Breast epithelium (tissue), 4 donors: ENCODE measurements around the gene WHRN. TPM values are rescaled to one million over a fixed set of nuclear protein-coding genes. Genes with fewer than 3 reads are reported as not detected.

Source experiments
- DNase-seq, 2 donors: peaks; one replicate each; pipeline ENCODE4 v3.0.0-alpha.2; 2019; ENCODE audit warnings: low spot score in 2 of 2
- H3K27ac ChIP-seq, 2 donors: fragments of 200-600 bp; sonication (generic) in 1 of 2; one replicate each; pipeline ENCODE4 v1.5.1; 2016 to 2019; ENCODE audit warnings: mild to moderate bottlenecking in 1 of 2
- H3K27me3 ChIP-seq, 2 donors: fragments of 200-600 bp; sonication (generic) in 1 of 2; one replicate each; pipeline versions ENCODE4 v1.5.1 to v1.6.0; 2017 to 2019; ENCODE audit warnings: control low read depth in 1 of 2, mild to moderate bottlenecking in 1 of 2
- H3K36me3 ChIP-seq: fragments of 200-600 bp; one replicate; pipeline ENCODE4 v1.5.1; 2019
- H3K4me1 ChIP-seq, 2 donors: fragments of 200-600 bp; sonication (generic); one replicate each; pipeline ENCODE4 v1.5.1; 2016 to 2019; ENCODE audit warnings: control low read depth in 1 of 2
- H3K4me3 ChIP-seq, 3 donors: fragments of 200-600 bp; sonication (generic); 1 replicate in 2 of 3; 2 replicates in 1 of 3; pipeline ENCODE4 v1.5.1; 2016 to 2019; ENCODE audit warnings: mild to moderate bottlenecking in 3 of 3, moderate library complexity in 2 of 3
- H3K9me3 ChIP-seq, 2 donors: fragments of 200-600 bp; sonication (generic) in 1 of 2; one replicate each; pipeline ENCODE4 v1.5.1; 2016 to 2019; ENCODE audit warnings: control low read depth in 1 of 2
- POLR2A ChIP-seq: fragments of 450-650 bp; IDR thresholded peaks from one replicate; pipeline ENCODE4 v1.6.1; 2016; ENCODE audit warnings: antibody characterized with exemption, mild to moderate bottlenecking, moderate library complexity
- POLR2AphosphoS5 ChIP-seq, 3 donors: sonication (generic); formaldehyde crosslinking; IDR thresholded peaks; one replicate each; pipeline ENCODE4 v1.6.1; 2017; ENCODE audit warnings: antibody characterized with exemption in 3 of 3
- intact Hi-C: fragments of 100-400 bp; cut with DNase I; formaldehyde crosslinking; loops from one replicate; pipeline ENCODE4 v1.15.1; 2023; ENCODE audit warnings: low total_unique reads
- total RNA-seq, 3 donors: library from RNA; depleted of rRNA; stranded (reverse); fragments of >200 nt; gene quantifications; one replicate each; pipeline ENCODE4 v1.1.0, GENCODE V29; 2016
- TF ChIP-seq, protein P1 (sequence below), 3 donors: fragments of 450-650 bp; IDR thresholded peaks; one replicate each; pipeline ENCODE4 v1.5.1; 2016 to 2017; ENCODE audit warnings: antibody characterized with exemption in 3 of 3, mild to moderate bottlenecking in 3 of 3, moderate library complexity in 3 of 3

Gene WHRN
- total RNA-seq, 3 donors from 2014 or later, result 2.4 to 16.4 (median 15.1) TPM

DNA sequence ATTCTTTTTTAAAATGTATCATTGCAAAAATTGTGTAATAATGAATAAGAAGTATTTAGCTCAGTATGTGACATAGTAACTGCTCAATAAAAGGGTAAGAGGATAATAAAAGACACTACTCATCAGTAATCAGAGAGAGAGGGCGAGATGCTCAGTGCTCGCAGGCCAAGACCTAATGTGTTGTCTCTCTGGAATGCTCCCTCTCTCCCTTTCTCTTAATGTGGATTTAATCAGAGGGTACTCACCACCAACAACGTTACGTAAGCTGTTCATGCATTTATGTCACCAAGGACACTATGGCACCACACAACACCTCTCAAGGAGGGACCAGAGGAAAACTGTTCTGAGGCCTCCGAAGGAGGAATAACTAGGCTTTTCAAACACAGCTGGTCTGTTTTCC lies 42.5 kb downstream of the WHRN start:
- Histone ChIP-seq H3K9me3 (no peaks in the 10 kb centered on the region), H3K4me1 (no peaks in the 10 kb centered on the region), H3K4me3 (no peak overlapping the region), H3K27ac (no peak overlapping the region), H3K36me3 (no peaks in the 10 kb centered on the region), H3K27me3 (no peaks in the 10 kb centered on the region)
- intact Hi-C loops, result no loop called here
- no peak for TF ChIP-seq POLR2AphosphoS5 (IDR thresholded peaks at IDR 0.05)
- TF ChIP-seq, protein P1, sequence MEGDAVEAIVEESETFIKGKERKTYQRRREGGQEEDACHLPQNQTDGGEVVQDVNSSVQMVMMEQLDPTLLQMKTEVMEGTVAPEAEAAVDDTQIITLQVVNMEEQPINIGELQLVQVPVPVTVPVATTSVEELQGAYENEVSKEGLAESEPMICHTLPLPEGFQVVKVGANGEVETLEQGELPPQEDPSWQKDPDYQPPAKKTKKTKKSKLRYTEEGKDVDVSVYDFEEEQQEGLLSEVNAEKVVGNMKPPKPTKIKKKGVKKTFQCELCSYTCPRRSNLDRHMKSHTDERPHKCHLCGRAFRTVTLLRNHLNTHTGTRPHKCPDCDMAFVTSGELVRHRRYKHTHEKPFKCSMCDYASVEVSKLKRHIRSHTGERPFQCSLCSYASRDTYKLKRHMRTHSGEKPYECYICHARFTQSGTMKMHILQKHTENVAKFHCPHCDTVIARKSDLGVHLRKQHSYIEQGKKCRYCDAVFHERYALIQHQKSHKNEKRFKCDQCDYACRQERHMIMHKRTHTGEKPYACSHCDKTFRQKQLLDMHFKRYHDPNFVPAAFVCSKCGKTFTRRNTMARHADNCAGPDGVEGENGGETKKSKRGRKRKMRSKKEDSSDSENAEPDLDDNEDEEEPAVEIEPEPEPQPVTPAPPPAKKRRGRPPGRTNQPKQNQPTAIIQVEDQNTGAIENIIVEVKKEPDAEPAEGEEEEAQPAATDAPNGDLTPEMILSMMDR (IDR thresholded peaks at IDR 0.05), result no peak
- no peak for DNase-seq

DNA sequence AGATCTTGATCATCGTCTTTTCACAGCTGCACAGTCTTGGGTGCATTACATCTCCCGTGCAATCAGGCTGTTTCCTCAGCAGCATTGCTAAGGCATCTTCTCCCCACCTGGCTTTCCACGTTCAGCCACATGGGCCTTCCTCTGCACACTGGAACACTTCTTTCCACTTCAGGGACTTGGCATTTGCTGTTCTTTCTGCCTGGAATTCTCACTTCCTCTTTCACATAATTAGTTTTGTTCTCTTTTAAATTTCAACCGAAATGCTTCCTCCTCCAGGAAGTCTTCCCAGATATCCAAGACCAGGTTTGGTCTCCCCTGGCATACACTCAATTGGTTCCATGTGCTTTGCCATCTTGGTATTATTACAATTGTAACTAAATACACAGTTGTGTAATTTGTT lies 43.8 kb downstream of the WHRN start:
- intact Hi-C loops, result no loop called here

DNA sequence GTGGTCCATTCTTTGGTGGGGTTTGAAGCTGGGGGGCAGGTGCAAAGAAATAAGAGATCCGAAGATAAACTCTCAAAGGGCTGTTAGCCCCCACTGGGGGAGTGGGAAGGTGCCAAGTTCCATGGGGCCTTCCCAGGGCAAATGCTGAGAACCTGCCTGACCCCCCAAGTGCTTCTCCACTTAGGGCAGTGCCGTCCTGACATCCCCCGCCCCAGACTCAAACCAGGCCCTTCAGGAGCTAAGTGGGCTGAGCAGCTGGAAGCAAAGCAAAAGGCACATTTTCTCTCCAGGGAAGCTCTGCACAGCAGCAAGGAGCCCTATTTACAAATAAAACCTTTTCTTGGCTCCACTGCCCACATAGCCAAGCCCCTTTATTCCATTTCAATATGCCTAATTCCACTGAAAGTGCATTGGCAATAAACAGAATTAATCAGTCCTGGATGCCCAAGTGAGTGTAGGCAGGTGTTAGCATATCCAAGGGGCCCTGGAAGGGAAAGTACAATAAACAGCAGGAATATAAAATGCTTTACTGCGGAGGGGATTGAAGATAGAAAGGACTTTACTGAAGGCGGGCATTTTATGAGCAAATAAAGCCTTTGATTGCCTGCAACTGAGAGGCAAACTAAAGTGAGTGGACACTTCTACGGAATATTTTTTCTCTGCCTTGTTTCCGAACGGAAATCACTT lies 44.6 kb downstream of the WHRN start:
- H3K36me3 ChIP-seq, result no peaks in the 10 kb centered on the region
- H3K4me3 ChIP-seq, result no peak overlapping the region
- no peaks in the 10 kb centered on the region for H3K27me3 ChIP-seq
- no peaks in the 10 kb centered on the region for H3K9me3 ChIP-seq
- no peak for TF ChIP-seq POLR2AphosphoS5 (IDR thresholded peaks at IDR 0.05)
- TF ChIP-seq, protein P1 (IDR thresholded peaks at IDR 0.05), result no peak
- no peak for TF ChIP-seq POLR2A
- H3K4me1 ChIP-seq, result no peaks in the 10 kb centered on the region
- no peak overlapping the region for H3K27ac ChIP-seq
- intact Hi-C loops, result no loop called here
- DNase-seq, result no peak

More for the DNA sequence above, 43.8 kb downstream of the WHRN start:
- DNase-seq, result no peak
- Histone ChIP-seq H3K4me1 (no peaks in the 10 kb centered on the region), H3K36me3 (no peaks in the 10 kb centered on the region), H3K4me3 (no peak overlapping the region), H3K27ac (no peak overlapping the region), H3K27me3 (no peaks in the 10 kb centered on the region), H3K9me3 (no peaks in the 10 kb centered on the region)
- TF ChIP-seq, protein P1 (IDR thresholded peaks at IDR 0.05), result no peak
- TF ChIP-seq POLR2AphosphoS5 (IDR thresholded peaks at IDR 0.05) (no peak), POLR2A (no peak)

DNA sequence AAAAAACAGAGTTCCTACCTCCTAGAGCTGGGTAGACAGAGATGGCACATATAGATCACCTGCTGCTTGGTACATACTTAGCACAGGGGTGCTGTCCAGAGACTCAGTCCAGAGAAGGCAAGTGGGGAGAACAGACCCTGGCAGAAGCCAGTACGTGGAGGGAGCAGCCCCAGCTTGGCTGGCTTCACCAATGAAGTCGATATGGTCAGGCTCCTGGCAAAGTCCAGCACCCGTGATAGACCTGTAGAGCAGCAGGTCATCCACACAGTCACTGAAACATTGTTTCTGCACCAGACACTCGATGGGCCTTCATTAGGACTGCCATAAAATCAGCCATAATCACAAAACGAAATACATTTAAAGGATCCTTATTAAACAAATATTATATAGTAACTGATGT lies 45.8 kb downstream of the WHRN start:
- intact Hi-C loops, result no loop called here
- TF ChIP-seq, protein P1 (IDR thresholded peaks at IDR 0.05), result no peak
- TF ChIP-seq POLR2AphosphoS5 (IDR thresholded peaks at IDR 0.05) (no peak), POLR2A (no peak)
- no peaks in the 10 kb centered on the region for H3K4me1 ChIP-seq
- H3K36me3 ChIP-seq, result no peaks in the 10 kb centered on the region
- H3K27me3 ChIP-seq, result no peaks in the 10 kb centered on the region
- DNase-seq, result no peak
- no peak overlapping the region for H3K27ac ChIP-seq
- no peaks in the 10 kb centered on the region for H3K9me3 ChIP-seq
- H3K4me3 ChIP-seq, result no peak overlapping the region

DNA sequence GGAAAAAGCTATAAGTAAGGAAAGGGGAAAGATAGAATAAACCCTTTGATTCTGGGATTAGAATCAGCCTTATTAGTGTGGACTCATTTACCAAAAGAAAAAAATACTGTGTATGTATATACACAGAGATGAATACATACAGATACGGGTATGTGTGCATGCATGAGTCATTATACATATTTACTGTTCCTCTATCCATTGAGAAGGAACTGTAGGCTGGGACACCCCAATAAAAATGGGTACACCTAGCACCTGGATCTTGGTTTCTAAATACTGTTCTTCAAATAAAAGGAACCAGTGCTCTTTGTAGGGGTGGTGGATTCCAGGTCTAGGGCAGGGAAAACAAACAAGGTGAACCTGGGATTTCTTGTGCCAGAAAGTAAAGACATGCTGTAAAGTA lies 48.3 kb downstream of the WHRN start:
- Histone ChIP-seq H3K4me3 (no peak overlapping the region), H3K36me3 (no peaks in the 10 kb centered on the region), H3K4me1 (no peaks in the 10 kb centered on the region), H3K9me3 (no peaks in the 10 kb centered on the region), H3K27me3 (no peaks in the 10 kb centered on the region), H3K27ac (no peak overlapping the region)
- TF ChIP-seq POLR2A (no peak), POLR2AphosphoS5 (IDR thresholded peaks at IDR 0.05) (no peak)
- TF ChIP-seq, protein P1 (IDR thresholded peaks at IDR 0.05), result no peak
- intact Hi-C loops, result no loop called here
- DNase-seq, result no peak
